Measurements from ENCODE around the gene CSPG4. TPM values are rescaled to one million over a fixed set of nuclear protein-coding genes. Genes with fewer than 3 reads are reported as not detected.
"Not testable (repeated sequence)": the region's sequence is repeated elsewhere in the genome, so short reads cannot be mapped to it uniquely, and the experiment has no call there.

CSPG4 gene
- total and polyA plus RNA-seq, 2 of the 4 experiments (the other 2 are of a cell fraction) = 12.4 to 28.4 TPM

DNA sequence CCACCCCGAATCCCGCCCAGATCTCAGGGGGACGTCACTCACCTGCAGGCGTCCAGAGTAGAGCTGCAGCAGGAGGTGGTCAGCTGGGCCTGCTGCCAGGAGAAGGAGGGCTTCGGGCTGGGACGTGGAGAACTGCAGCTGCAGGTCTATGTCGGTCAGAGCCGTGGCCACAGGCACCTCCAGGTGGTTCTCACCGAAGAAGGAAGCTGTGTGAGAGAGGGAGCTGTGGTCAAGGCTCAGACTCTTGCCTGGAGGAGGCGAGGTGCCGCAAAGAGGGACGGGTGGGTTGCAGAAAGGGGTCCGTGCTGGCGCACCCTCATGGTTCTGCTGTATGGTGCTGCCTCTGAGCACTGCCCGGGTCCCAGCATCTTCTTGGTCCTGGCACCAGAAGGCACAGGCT, 19.6 kb downstream of the CSPG4 start:
- H3K23ac ChIP-seq (ENCODE audit: low read depth, low read length); H3K9ac ChIP-seq (ENCODE audit: low read depth, low read length); H3K56ac ChIP-seq (ENCODE audit: extremely low read depth, insufficient read depth, low read length); H3K9me3 ChIP-seq (ENCODE audit: control insufficient read depth, insufficient read depth, low read length); H2AFZ ChIP-seq (replicated peaks; ENCODE audit: low read length, poor library complexity); BruUV-seq (replicated peaks); ATAC-seq (ENCODE audit: low read depth); H3K18ac ChIP-seq (ENCODE audit: low read depth, low read length); H3K4me2 ChIP-seq (ENCODE audit: low read depth, low read length); H4K8ac ChIP-seq (ENCODE audit: low read depth in 2 of 2, low read length in 2 of 2); H3K4me3 ChIP-seq (ENCODE audit: insufficient read depth, low read depth, low read length); H4K91ac ChIP-seq (ENCODE audit: insufficient read depth, low read depth, low read length); H2BK120ac ChIP-seq (ENCODE audit: low read depth, low read length); POLR2A ChIA-PET (ENCODE audit: unreplicated experiment); in situ Hi-C loops (cut with MboI; ENCODE audit: low sequenced_read_pairs); H4K20me1 ChIP-seq (ENCODE audit: insufficient read depth, low read length); H2BK15ac ChIP-seq (ENCODE audit: low read depth, low read length); CTCF ChIA-PET; H2AK5ac ChIP-seq (ENCODE audit: low read depth, low read length); DNase-seq; H2BK20ac ChIP-seq (ENCODE audit: low read depth, low read length); intact Hi-C loops (cut with micrococcal nuclease); H3K9me1 ChIP-seq (ENCODE audit: insufficient read depth, low read length); H3K27me3 ChIP-seq (ENCODE audit: control insufficient read depth, insufficient read depth, low read length); H4K5ac ChIP-seq (ENCODE audit: low read depth, low read length); H2BK5ac ChIP-seq (ENCODE audit: low read depth, low read length, poor library complexity, severe bottlenecking); dilution Hi-C loops (cut with HindIII; ENCODE audit: low sequenced_read_pairs, unreplicated experiment); H3K27ac ChIP-seq (ENCODE audit: insufficient read depth, low read length): not testable (repeated sequence)
- H3K36me3 ChIP-seq (ENCODE audit: control insufficient read depth, insufficient read depth, low read length) = peaks cover 14% of the 10 kb centered on the region
- 80% methylated on average over 3 of the region's 15 CpGs; no CpG with 5 or more reads in 1 of the 2 experiments for WGBS, 2 experiments (ENCODE audit: extremely low coverage in 2 of 2, insufficient read length in 1 of 2)
- H3K79me1 ChIP-seq (ENCODE audit: low read depth in 1 of 2, low read length in 2 of 2) = peaks cover 11 to 53% of the 10 kb centered on the region in 2 experiments
- peak overlapping the region; percentile 99; the same call in 1 of the 2 replicates for H3K4ac ChIP-seq (ENCODE audit: low read depth, low read length)
- H3K14ac ChIP-seq (replicated peaks; ENCODE audit: low read depth, low read length) = peak overlapping the region; percentile 96
- H3K4me1 ChIP-seq (ENCODE audit: control insufficient read depth, insufficient read depth, low read length) = peaks cover 25% of the 10 kb centered on the region
- H2AK9ac ChIP-seq (replicated peaks; ENCODE audit: low read depth, low read length, poor library complexity) = peak overlapping the region; percentile 50

DNA sequence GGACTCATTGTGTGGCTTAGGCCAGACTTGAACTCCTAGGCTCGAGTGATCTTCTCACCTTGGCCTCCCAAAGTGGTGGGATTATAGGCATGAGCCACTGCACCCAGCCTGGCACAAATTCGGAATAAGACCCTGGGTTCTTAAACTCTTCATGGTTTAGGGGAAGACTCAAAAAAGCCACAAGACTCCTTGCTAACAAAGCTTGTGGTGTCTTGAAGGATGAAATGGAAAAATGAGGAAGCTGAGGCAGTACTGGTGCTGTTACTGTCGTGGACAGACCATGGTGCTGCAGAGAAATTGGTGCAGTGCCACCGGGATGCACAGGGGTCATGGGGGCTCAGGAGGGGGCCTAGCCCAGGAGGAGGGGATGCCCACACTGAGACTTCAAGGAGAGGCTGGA, 20.3 kb downstream of the CSPG4 start:
- CTCF ChIA-PET; POLR2A ChIA-PET (ENCODE audit: unreplicated experiment); H3K9ac ChIP-seq (ENCODE audit: low read depth, low read length); H2BK5ac ChIP-seq (ENCODE audit: low read depth, low read length, poor library complexity, severe bottlenecking); H3K4me3 ChIP-seq (ENCODE audit: insufficient read depth, low read depth, low read length); H3K56ac ChIP-seq (ENCODE audit: extremely low read depth, insufficient read depth, low read length); H3K4me2 ChIP-seq (ENCODE audit: low read depth, low read length); H2BK120ac ChIP-seq (ENCODE audit: low read depth, low read length); H3K27ac ChIP-seq (ENCODE audit: insufficient read depth, low read length); H2AK5ac ChIP-seq (ENCODE audit: low read depth, low read length); BruUV-seq (replicated peaks); H3K4ac ChIP-seq (ENCODE audit: low read depth, low read length); ATAC-seq (ENCODE audit: low read depth); H4K91ac ChIP-seq (ENCODE audit: insufficient read depth, low read depth, low read length); H2AK9ac ChIP-seq (replicated peaks; ENCODE audit: low read depth, low read length, poor library complexity); in situ Hi-C loops (cut with MboI; ENCODE audit: low sequenced_read_pairs); H3K18ac ChIP-seq (ENCODE audit: low read depth, low read length); H3K23ac ChIP-seq (ENCODE audit: low read depth, low read length); dilution Hi-C loops (cut with HindIII; ENCODE audit: low sequenced_read_pairs, unreplicated experiment); H3K9me3 ChIP-seq (ENCODE audit: control insufficient read depth, insufficient read depth, low read length); H3K14ac ChIP-seq (replicated peaks; ENCODE audit: low read depth, low read length); H2BK15ac ChIP-seq (ENCODE audit: low read depth, low read length); H4K5ac ChIP-seq (ENCODE audit: low read depth, low read length); H4K20me1 ChIP-seq (ENCODE audit: insufficient read depth, low read length); H2BK20ac ChIP-seq (ENCODE audit: low read depth, low read length); H3K27me3 ChIP-seq (ENCODE audit: control insufficient read depth, insufficient read depth, low read length); H4K8ac ChIP-seq (ENCODE audit: low read depth in 2 of 2, low read length in 2 of 2); DNase-seq; intact Hi-C loops (cut with micrococcal nuclease); H2AFZ ChIP-seq (replicated peaks; ENCODE audit: low read length, poor library complexity): not testable (repeated sequence)
- WGBS, 2 experiments (ENCODE audit: extremely low coverage in 2 of 2, insufficient read length in 1 of 2) = 80% methylated on average over 3 of the region's 4 CpGs; no CpG with 5 or more reads in 1 of the 2 experiments
- H3K79me1 ChIP-seq (ENCODE audit: low read depth in 1 of 2, low read length in 2 of 2) = peaks cover 11 to 52% of the 10 kb centered on the region in 2 experiments
- H3K36me3 ChIP-seq (ENCODE audit: control insufficient read depth, insufficient read depth, low read length) = peaks cover 18% of the 10 kb centered on the region
- H3K9me1 ChIP-seq (ENCODE audit: insufficient read depth, low read length) = peaks cover 10% of the 10 kb centered on the region
- peaks cover 22% of the 10 kb centered on the region for H3K4me1 ChIP-seq (ENCODE audit: control insufficient read depth, insufficient read depth, low read length)

Data from IMR-90 (cell line).